Stimulated activated CD4-positive, alpha-beta T cell treated with anti-CD3 and anti-CD28 coated beads, Interleukin-1b, Interleukin-23, amount 100 ng/mL, for 1 hour (primary cell): ENCODE measurements around the gene DEGS1.

Source experiments
- DNase-seq, 2 donors: peaks; one replicate each; pipeline ENCODE4 v3.0.0-alpha.2; 2020; ENCODE audit warnings: low read depth in 2 of 2

DEGS1 gene

GRCh38 chr1:224213438-224214119, 30.5 kb downstream of the DEGS1 start:
- no peak for DNase-seq

- no peak for DNase-seq
Observed at GRCh38 chr1:224216382-224216781, 33.3 kb downstream of the DEGS1 start.

DNA sequence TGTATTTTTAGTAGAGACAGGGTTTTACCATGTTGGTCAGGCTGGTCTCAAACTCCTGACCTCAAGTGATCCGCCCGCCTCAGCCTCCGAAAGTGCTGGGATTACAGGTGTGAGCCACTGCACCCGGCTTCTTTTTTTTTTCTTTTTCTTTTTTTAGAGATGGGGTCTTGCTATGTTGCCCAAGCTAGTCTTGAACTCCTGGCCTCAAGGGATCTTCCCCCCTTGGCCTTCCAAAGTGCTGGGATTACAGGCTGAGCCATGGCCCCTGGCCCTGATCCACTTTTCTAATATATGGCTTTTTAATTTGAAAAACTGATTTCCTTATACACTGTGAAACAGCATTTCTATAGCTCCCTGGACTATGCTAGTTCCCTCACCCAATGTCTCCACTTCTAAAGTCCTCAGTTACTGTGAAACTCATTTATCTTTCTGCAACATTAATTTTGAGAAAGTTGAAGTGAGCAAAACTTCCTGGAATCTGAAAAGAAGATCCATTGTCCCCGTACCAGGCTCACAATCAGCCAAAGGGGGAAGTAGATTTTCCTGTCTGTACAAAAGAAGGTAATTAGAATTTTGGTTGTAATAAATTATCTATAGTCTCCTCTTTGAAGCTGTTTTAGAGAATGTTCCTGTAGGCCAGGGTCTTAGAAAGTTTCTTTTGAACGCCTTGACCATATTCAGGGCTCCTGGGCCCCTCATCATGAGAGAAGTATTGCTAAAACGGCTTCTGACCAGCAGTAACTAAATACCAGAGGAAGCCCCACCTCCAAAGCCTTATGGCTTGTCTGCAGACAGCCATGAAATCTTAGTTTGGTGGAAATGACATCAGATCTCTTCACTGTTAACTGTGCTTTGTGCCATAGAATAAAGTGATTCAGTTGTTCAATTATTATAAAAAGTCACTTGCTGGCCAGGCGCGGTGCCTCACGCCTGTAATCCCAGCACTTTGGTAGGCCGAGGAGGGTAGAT, 34.9 kb downstream of the DEGS1 start:
- no peak for DNase-seq

GRCh38 chr1:224219011-224219611, 36.1 kb downstream of the DEGS1 start:
- DNase-seq, result no peak

DNA sequence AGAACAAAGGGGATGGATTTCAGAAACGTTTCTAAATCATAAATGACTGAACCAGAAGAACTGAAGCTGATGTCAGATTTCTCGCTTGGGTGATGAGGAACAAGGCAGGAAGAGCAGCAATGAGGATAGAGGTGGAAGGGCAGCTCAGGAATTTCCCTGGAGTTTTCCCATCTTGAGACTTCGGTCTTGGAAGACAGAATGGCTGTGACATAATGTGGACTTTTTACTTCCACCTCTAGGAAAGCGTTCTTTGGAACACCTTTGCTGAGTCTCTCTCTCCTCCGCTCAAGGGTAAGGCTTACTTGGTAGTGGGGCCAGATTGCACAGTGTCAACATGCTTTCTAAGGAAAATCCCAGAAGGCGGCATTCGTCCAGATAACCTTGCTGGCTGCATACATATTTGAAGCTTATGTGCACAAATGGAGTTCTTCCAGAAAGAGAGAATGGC, 36.6 kb downstream of the DEGS1 start:
- no peak for DNase-seq

- DNase-seq, result no peak
Observed at GRCh38 chr1:224223819-224224714, 41.0 kb downstream of the DEGS1 start.

GRCh38 chr1:224226849-224227502, 43.9 kb downstream of the DEGS1 start:
- DNase-seq, result no peak

- no peak for DNase-seq
Observed at GRCh38 chr1:224234017-224234416, 51.0 kb downstream of the DEGS1 start.

GRCh38 chr1:224235813-224236493, 52.9 kb downstream of the DEGS1 start:
- no peak for DNase-seq

GRCh38 chr1:224237119-224237881, 54.3 kb downstream of the DEGS1 start:
- no peak for DNase-seq

GRCh38 chr1:224238212-224238611, 55.2 kb downstream of the DEGS1 start:
- no peak for DNase-seq

GRCh38 chr1:224238756-224239155, 55.7 kb downstream of the DEGS1 start:
- no peak for DNase-seq
